NCI-H2227 (cell line): ENCODE data around the gene WDFY1.
"Not testable (repeated sequence)": the region's sequence is repeated elsewhere in the genome, so short reads cannot be mapped to it uniquely, and the experiment has no call there.

Experiments used
- DNase-seq: peaks from one replicate; lab custom pipeline; 2025; ENCODE audit not compliant: unreplicated experiment; lab: John Stamatoyannopoulos, UW

Gene WDFY1

DNA sequence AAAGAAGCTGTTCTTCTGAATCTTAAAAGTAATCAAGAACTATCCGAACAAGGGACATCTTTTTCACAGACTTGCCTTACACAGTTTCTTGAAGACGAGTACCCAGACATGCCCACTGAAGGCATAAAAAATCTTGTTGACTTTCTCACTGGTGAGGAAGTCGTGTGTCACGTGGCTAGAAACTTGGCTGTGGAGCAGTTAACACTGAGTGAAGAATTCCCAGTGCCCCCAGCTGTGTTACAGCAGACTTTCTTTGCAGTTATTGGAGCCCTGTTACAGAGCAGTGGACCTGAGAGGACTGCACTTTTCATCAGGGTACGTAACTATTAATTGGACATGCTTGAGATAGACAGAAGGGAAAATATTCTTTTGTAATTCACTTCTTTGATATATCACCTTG lies 14.6 kb upstream of the WDFY1 start:
- no peak for DNase-seq

DNA sequence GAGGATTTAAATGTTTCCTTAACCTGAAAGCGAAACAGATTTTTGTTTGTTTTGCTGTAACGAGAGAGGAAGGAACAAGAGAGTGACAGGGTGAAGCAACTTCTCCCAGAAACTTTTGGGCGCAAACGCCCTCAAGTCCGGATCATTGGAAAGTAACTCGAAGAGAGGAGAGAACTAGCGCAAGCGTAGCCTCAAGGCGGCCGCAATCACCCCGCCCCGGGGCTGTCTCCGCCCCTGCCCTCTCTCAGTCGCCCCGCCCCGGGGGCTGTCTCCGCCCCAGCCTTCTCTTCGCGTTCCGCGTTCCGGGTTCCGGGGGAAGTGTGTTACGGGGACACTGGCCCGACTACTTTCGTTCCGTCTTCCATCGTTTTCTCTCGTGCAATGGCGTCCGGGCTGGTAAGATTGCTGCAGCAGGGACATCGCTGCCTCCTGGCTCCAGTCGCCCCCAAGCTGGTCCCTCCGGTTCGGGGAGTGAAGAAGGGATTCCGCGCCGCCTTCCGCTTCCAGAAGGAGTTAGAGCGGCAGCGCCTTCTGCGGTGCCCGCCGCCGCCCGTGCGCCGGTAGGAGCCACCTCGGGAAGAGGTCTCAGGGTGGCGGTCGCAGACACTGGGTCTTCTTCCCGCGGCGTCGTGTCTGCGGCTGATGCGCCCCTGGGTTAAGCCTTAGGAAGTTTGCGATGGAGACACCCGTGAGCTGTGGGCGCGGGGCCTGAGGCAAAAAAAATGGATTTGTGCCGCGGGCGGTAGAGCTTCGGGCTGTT lies 12.1 kb upstream of the WDFY1 start, which contains the start of gene MRPL44:
Gene MRPL44, plus strand, starts transcription at position 372 of the 760 bp plus-strand sequence. Its CDS starts 10 bp downstream, at position 382.
- peak; percentile 98 for DNase-seq

DNA sequence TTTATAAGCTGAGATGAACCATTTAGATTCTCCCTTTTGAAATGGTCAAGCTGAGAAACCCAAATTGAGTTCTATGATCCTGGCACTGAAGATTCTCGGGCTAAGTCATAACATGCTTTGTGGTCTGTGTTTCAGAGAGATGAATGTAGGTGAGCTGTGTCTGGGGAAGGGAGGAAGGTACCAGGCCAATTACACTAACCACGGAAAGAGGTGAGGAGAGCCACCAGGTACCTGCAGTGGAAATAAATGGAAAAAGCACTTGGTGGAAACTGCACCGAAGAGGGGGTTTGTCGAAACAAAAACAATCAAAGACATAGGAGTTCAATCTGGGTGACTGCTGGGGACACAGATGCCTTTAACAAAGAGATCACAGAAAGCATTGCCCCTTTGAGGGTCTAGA lies 11.2 kb upstream of the WDFY1 start:
- DNase-seq, result no peak

DNA sequence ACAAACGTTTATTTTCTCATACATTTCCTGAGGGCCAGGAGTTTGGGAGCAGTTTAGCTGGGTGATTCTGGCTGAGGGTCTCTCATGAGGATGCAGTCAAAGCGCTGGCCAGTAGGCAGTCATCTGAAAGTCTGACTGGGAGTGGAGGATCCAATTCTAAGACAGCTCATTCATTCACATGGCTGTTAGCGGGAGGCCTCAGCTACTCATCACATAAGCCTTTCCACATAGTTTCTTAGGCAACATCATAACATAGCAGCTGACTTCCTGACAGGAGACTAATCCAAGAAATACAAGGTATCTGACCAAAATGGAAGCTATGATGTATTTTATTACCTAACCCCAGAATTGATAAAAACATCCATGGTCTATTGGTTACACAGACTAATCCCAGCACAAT lies 9.3 kb upstream of the WDFY1 start:
- DNase-seq, result no peak

DNA sequence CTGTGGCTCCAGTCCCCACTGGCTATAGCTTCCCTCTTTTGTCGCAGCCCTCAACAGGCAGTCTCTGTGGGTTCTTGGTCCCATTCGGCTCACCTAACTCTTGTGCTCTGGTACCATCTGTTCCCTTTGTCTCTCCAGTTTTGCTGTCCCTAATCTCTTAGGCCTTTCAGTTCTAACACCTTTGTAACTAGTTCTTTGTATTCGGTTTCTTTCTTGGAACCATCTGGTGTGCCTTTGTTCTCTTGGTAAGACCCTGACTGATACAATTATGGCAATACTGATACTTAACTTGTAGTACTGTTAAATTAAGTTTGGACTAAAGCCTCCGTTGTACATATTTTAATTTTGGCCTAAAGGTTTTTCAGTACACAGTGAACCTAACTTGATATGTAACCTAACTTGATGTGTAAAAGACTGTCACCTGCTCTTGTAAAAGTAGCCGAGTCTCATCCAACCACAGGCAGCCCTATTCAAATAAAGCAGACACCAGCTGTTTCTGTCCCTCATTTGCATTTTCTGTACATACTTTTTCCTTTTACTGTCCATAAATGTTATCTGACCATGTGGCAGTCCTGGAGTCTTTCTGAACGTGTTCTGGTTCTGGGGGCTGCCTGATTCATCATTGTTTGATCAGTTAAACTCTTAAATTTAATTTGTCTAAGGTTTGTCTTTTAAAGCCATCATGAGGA lies 7.3 kb upstream of the WDFY1 start:
- no peak for DNase-seq

DNA sequence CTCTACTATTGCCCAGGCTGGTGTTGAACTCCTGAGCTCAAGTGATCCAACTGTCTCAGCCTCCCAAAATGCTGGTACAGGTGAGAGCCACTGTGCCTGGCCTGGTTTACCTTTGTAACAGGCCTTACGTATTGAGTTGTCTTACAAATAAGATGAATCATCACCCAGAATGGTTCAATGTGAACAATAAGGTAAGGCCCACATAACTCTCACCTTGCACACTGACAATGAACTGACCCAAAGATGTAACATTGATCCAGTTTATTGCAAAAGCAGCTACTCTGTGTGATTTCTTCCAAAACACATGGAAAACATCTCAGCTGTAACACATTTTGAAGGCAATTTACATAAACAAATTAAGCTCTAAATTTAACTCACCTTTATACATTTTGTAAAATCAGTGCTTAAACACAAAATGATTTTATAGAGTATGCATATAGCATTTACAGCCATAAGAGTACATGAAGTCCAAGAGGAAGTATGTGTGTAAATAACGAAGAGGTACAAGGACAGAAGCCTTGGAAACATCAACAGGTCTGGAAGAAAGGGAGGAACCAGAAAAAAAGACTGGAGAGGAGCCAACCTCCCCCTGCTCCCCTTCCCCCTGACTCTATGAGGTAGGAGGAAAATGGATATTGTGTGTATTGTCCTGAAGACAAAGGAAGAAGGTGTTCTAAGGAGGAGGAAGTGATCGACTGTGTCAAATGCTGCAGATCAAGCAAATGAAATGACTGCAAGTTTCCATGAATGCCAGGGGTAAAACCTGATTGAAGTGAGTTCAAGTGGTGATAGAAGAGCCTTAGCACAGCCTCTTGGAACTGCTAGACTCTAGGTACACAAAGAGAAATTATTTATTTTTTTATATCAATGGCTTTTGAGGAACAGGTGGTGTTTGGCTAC lies 5.6 kb upstream of the WDFY1 start:
- DNase-seq, result no peak

DNA sequence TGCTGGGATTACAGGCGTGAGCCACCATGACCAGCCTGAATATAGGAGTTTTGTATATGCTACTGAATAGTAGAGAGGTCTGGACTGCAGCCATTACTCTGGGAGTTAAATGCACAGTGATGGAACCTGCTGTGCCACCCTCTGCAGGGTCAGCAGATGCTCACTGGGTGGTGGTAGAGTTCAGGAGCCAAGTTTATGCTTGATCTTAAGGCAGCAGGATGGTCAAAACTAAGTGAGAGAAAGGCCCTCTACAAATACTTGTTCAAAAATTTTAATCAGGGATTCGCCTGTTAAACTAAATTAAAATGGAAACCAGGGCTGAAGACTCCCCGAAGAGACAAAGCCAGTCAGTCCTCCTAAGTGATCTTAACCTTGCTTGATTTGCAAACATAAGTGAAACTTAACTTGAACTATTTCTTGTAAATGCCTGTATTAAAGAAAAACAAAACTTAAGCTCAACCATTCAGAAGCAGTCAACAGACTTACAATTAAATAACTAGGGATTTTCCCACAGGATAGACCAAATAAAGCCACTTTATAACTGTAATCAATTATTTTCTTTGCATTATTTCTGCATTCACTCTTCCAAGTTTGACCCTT lies 4.2 kb upstream of the WDFY1 start:
- no peak for DNase-seq

DNA sequence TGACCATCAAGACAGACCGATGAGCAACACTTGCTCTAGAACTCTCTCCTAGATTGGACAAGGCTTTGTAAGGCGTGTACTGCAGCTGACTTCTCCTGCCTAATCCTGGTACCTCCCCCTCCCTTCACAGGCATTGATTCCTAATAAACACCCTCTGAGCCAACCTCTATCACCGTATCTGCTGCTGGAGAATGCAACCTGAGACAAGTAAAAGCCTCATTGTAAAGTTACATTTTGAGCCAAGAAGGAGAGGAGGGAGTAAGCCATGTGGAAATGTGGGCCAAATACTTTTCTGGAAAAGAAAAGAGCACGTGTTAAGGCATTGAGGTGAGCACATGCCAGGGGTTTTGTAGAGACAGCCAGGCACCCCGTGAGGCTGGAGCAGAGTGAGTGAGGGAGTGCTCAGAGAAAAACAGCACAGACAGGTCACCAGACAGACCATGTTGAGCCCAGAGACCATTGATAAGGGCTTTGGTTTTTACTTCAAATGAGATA lies 2.6 kb upstream of the WDFY1 start:
- DNase-seq, result no peak

DNA sequence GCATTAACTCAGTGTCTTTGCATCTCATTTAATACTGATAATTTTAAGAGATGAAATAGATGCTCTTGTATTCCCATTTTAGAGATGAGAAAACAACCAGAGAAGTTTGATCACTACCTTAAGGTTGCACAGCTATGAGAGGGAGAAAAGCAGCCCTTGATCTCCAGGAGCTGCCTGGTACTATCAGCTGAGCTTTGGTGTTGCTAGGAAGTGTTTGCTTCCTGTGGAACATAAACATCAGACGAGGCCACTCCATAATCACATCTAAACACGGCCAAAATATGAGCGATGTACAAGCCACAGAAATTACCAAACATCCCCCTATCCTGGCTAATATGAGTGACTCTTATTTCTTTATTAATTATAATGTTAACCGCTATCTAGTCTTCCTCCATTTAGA lies 620 bp upstream of the WDFY1 start:
- DNase-seq, result no peak

DNA sequence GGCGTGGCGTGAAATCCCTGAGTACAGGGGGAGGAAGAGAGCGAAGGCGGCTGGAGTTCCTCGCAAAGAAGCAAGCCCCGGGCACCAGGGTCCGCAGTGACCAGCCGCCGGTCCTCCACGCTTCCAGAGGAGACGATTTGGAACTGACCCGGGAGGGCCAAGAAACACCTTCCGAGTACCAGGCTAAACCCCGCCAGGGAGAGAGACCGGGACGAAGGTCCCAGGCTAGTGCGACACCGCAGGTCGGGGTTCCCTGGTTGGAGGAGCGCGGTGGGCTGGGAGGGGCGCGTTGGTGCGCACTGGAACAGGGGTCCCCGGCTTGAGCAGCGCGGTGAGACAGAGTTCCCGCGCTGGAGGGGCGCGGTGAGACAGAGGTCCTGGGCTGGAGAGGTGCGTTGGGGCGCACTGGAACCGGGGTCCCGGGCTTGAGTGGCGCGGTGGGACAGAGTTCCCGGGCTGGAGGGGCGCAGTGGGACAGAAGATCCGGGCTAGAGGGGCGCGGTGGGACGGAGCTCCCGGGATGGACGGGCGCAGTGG lies 901 bp downstream of the WDFY1 start:
- peak; percentile 45 for DNase-seq

DNA sequence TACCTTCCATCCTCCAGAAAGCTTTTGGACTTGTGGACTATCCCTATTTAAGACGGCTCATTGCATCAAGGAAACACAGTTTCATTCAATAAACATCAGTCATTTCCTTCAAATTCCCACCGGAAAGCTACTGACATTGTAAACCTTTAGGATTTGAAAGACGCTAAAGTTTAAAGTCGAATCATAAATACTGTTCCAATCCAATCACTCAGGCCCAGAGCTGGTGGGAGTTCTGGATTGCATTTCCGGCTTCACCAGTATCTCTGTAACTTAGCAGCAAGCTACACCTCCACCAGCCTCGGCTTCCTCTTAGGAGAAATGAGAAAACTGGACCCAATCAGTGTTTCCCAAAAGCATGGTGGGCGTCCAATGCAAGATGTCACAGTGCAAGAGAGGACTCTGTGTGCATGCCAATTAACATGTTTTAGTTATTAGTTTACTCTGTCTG lies 1.6 kb downstream of the WDFY1 start:
- DNase-seq, result peak; percentile 60

DNA sequence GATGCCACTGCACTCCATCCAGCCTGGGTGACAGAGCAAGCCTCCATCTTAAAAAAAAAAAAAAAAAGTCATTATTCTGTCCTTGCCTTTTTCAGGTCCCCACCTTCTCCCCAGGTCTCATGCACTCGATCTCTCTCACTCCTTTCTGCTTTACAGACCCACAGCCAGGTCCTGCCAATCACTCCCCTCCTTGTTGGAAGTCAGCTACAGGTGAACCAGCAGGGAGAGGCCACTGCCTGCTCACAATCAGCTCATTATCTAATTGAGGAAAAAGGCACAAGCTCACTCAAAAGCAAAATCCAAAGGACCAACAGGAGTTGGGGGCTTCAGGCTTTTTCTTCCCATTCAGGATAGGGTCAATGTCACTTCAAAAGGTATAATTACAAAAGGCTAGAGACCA lies 2.0 kb downstream of the WDFY1 start:
- DNase-seq, result peak; percentile 60

DNA sequence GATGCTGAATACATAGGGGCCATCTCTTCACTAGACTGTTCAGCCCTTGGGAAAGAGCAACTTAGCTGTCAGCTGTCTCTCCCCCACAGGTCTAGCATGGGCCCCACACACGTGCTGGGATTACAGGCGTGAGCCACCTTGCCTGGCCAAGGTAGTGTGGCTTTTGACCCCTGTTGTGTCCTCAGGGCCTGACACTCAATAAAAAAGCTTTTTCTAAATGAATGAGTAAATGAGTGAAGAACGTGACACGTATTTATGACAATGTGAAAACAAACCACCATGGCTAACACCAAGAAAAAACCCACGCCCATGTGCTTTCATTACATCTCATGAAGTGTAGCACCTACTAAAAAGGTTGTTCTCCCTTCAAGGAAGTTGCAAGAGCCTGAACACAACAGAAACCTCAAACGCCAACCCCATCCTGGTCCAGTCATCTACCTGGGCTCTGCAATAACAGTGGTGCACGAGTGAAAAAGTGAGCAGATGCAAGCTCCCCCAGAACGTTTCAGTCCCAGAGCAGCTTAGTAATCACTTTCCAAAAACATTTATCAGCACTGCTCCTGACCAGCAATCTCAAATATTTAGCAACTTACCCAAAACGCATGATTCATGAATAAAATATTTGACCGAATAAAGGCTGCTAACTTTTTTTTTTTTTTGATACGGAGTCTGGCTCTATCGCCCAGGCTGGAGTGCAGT lies 3.4 kb downstream of the WDFY1 start:
- DNase-seq, result no peak

DNA sequence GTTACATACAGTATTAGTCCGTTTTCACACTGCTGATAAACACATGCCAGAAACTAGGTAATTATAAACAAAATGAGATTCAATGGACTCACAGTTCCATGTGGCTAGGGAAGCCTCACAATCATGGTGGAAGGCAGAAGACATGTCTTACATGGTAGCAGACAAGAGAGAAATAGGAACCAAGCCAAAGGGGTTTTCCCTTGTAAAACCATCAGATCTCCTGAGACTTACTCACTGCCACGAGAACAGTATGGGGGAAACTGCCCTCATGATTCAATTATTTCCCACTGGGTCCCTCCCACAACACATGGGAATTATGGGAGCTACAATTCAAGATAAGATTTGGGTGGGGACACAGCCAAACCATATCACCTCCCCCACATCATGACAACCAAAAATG lies 5.7 kb downstream of the WDFY1 start:
- DNase-seq, result not testable (repeated sequence)

DNA sequence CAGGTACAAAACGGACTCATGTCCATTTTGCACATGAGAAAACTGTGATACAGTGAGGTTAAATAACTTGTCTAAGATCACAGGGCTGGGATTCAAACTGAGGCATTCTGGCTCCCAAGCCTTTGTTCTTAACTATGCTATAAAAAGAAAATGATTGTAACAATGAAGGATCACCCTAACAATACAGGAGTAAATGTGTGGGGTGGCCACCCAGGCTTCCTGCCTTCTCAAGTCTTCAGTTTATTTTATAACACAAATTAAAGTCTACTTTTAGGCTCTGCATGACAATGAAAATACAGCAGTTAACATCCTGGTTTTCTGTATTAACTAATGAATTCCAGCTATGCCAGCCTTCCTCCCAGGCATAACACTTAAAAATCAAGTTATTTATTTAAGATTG lies 7.6 kb downstream of the WDFY1 start:
- no peak for DNase-seq

DNA sequence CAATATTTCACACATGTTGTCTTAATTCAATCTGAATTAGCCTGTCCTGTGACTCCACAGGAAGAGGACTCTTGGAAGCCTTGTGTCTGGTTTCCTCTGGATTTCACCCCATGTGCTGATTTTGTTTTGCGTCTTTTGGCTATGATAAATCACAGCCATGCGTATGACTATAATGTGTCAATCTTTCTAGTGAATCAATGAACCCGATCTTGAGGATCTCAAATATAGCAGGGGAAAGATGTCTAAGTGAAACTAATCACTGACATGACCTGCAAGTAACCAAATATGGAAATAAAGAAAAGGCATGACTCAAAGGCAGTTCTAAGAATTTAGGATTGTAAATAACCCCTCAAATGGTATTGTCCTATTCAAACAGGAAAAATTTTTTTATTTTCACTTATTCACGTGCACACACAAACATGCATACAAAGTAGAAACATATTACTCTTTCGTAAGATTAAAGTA lies 8.2 kb downstream of the WDFY1 start:
- DNase-seq, result no peak

DNA sequence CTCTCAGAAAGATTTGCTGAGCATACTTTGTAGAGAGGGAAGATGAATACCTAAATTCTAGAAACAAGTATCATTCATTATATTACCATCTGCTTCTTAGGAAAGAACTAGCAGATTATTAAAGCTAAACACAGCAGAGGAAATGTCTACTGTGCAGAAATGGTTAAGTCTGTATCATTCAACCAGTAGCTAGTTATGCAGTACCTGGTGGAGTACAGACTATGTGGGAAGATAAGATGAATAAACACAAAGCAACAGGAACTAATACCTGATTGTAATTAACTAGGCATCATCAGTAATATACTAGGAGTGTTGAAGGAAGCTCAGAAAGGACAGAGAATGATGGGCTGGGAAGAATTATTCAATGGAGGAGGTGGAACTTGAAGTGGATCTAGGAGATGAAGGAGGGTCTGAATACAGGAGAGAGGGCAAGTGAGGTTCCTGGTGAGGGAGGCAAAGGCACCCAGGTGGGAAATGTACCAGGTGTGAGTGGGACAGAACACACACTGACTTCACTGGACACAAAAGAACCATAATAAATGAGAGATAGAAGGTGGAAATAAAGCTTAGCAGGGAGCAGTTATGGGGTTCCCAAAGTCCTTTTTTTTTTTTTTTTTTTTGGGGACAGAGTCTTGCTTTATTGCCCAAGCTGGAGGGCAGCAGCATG lies 9.5 kb downstream of the WDFY1 start:
- DNase-seq, result no peak

DNA sequence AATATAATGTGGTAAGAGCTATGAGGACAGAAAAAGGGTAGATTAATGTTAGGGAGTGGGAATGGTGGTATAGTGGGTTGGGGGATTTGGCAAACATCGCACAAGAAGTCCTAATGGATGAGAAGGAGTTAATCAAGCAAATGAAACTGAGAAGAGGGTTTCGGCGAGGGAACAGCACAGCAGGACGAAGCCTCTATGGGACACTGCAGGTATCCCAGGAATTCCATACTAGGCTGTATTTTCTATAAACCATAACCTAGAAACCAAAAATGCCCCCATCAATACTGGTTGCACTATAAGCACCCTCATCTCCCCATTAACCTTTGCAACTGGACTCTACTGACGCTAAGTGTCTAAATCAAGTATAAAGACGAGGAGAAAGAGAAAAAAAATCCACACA lies 10.3 kb downstream of the WDFY1 start:
- no peak for DNase-seq
